Measurements from ENCODE around the gene UBE2J2.
A peak's percentile ranks its signal among the peaks of the same experiment; 100 is the strongest.

The UBE2J2 gene

DNA sequence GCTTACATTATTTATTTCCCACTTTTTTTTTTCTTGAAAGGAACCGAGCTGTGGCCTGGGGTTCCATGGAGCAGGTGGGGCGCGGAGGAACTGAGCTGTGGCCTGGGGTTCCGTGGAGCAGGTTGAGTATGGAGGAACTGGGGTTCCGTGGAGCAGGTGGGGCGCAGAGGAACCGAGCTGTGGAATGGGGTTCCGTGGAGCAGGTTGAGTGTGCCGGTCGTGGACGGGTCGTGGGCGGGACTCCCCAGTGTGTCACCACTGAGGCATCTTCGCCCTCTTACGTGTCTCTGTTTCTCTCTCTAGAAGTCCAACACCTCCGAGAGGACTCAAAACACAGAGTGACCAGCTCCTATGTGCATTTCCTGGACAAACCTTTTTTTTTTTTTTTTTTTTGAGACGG is 5.4 kb upstream of the UBE2J2 start:
- DNase-seq = no peak

DNA sequence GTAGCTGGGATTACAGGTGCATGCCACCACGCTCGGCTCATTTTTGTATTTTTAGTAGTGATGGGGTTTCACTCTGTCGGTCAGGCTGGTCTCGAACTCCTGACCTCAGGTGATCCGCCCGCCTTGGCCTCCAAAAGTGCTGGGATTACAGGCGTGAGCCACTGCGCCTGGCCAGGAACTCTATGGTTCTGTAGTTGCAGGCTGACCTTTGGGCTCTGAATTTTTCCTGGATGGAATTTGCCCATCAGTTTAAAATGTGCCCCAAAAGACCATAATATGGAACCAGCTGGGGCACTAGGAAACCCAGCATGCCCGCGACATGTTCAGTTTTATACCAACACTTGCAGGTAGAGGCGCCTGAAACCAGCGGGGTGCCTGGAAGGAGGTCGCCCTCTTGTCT is 5.0 kb upstream of the UBE2J2 start:
- DNase-seq = no peak

GRCh38 chr1:1275836-1276235 is 2.2 kb upstream of the UBE2J2 start:
- no peak for DNase-seq

DNA sequence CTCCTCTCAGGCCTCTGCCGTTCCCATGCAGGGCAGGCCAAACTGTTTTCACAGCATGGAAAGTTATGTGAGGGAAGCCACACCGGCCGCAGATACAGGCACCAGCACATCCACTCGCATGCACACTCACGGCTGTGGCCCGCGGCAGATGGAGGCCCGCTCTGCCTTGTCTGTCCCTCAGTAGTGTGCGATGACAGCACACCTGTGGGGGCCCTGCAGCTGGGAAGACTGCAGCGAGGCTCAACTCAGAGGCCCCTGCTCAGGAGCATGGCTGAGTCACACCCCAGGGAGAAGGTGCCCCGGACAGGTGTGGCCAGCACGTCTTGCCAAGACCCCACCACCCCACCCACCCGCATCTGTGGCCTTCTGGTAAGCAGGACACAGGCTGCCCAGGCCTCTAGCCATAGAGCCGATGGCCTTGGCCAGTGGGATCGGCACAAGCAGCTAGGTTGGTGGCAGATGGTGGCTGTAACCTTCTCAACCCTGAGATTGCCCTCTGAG is 1.3 kb upstream of the UBE2J2 start:
- no peak for DNase-seq

DNA sequence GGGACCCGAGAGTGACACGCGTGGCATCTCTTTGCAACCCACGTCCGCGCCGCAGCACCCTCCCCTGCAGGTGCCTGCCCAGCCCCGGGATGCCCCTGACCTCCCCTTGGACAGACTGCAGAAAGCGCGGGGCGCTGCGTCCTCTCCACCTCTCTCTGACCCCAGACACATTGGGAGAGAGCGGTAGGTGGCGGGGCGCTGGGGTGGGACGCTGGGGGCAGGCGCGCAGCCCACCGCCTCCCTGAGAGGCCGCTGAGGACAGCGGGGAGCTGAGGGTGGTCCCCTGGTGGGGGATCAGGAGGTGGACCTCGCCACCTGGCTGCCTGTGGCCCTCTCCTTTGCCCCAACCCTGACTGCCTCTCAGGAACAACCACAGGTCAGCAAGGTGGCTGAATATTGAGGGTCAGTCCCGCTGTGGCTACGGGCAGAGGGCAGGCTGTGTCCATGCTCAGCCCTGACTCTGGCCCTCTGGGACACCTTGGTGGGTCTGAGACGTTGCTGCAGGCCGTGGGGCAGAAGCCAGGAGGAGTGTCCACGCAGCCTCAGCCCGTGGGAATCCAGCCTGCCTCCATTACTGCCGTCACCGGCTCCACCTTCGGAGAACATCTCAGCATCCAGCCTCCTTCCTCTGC is 761 bp upstream of the UBE2J2 start:
- DNase-seq = no peak

DNA sequence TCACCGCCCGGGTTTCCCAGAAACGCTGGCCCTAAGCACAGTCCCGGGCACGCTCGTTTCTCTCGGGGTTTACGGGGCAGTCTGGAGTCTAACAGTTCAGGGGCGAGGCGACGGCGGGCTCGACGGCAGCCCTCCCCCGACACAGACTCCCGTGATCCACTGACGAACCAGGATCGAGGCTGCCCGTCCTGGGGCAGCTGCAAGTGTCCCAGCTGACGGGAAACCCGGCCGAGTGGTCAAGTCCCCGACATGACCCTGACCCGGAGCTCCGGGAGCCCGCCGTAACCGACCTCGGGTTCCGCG is 494 bp downstream of the UBE2J2 start:
- DNase-seq = no peak

GRCh38 chr1:1272341-1273208 is 1.1 kb downstream of the UBE2J2 start:
- DNase-seq = no peak

DNA sequence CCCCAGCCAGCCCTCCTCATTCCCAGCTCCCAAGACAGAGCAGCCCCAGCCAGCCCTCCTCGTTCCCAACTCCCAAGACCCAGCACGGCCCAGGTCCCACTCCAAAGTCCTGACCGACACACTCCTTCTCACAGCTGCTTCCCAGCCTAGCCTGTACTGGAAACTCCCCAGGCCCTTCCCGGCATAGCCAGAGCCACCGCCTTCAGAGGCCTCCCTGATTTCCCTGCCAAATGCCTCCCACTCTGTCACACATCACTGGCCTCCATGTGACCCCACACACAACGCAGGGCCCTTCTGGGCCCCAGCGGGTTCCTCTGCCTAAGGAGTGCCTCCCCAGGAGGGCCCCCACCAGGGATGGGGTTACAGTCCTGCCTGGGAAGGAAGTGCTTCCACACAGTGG is 2.8 kb downstream of the UBE2J2 start:
- no peak for DNase-seq

- no peak for DNase-seq
Measured at GRCh38 chr1:1268284-1268682, 5.4 kb downstream of the UBE2J2 start.

GRCh38 chr1:1267488-1268283 is 6.0 kb downstream of the UBE2J2 start:
- no peak for DNase-seq

- peak in 1 of 2 experiments; percentile 46 for DNase-seq
Measured at GRCh38 chr1:1264868-1265272, 8.8 kb downstream of the UBE2J2 start.

GRCh38 chr1:1264026-1264425 is 9.6 kb downstream of the UBE2J2 start:
- DNase-seq = no peak

- no peak for DNase-seq
Measured at GRCh38 chr1:1262758-1263157, 10.9 kb downstream of the UBE2J2 start.

GRCh38 chr1:1262071-1262470 is 11.6 kb downstream of the UBE2J2 start:
- DNase-seq = no peak

- DNase-seq = no peak
Measured at GRCh38 chr1:1260843-1261560, 12.7 kb downstream of the UBE2J2 start.

GRCh38 chr1:1259951-1260600 is 13.6 kb downstream of the UBE2J2 start:
- DNase-seq = no peak

DNA sequence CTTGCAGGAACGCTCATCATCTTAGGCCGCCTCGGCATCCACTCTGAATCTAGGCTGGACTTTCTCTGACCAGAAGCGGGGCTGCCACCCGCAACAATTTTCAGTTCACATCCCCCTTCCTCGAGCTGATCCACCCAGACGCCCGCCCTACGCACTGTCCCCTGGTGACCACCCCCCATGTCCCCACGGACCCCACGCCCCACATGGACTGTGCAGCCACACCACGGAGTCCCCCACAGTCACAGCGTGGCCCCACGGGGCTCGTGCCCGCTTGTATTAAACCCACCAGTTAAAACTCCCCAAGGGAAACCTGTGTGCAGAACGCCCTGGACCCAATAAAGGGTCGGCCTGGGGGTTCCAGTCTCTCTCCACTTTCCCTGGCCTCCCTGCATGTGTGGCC is 14.1 kb downstream of the UBE2J2 start:
- DNase-seq = no peak

DNA sequence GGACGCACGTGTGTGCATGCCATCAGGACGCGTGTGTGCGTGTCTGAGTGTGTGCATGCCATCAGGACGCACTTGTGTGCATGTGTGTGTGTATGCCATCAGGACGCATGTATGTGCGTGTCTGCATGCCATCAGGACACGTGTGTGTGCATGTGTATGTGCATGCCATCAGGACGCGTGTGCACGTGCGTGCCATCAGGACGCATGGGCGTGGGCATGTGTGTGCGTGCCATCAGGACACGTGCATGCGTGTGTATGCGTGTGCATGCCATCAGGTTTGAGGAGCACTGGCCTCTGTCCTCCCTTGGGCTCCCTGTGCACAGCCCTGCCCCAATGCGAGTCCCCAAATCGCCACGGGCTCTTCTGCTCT is 14.6 kb downstream of the UBE2J2 start:
- no peak for DNase-seq

DNA sequence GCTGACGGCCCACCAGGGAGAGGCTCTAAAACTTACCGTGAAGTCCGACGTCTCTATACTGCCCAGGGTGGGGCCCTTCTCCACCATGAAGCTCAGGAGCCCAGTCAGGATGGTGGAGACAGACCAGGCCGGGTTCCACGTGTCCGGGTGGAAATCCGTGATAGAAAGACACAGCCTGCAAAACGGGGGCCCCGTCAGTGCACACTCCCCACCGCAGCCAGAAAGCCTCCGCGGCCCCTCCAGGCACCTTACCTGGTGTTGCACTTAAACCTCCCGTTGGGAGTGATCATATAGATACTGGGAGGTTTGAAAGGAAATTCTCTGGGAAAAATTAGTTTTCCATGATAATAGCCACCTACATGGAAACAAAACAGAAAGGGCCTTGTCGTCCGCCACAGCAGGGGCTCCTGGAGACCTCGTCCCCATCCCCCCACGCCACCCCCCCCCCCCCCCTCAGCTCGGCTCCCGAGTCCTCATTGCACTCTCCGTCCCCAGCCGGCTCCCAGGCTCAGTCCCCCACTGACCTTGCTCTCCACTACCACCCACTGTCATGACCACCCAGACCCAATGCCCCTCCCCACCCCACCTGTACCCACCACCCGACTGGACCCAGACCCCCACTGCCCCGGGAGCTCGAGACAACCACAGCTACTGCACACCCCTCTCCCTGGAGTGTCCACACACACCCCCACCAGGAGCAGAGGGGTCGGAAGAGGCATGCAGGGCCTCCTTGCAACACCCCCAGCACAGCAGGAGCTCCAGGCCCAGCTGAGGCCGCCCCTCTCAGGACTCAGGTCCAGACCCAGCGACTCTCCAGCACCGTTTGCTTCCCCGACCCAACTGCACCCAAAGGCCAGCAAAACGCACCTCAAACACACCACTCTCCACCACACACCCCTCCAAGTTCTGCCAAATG is 16.4 kb downstream of the UBE2J2 start:
- no peak for DNase-seq

- DNase-seq = no peak
Measured at GRCh38 chr1:1255611-1256010, 18.0 kb downstream of the UBE2J2 start.

- DNase-seq = no peak
Measured at GRCh38 chr1:1255078-1255477, 18.6 kb downstream of the UBE2J2 start.

DNA sequence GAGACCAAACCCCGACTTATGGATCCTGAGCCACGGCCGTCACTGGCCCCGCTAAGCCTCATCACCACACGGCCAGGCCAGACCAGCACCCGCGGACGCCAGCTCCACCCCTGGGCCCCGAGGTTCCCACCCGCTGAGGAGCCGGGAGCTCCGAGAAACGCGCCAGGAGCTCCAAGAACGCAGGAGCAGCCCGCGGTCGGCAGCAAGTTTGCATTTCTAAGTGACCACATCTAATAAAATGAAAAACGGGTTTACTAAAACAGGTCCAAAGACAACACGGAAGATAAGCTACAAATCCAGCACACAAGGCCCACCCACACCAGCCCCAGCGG is 19.0 kb downstream of the UBE2J2 start:
- no peak for DNase-seq
